HEK293T (cell line): Measurements from ENCODE around the gene MAU2.
A peak's percentile ranks its signal among the peaks of the same experiment; 100 is the strongest.

Experiments
- CTCF ChIA-PET: fragments of 350-600 bp; formaldehyde crosslinking; extraction: SDS; loops from one replicate; lab custom pipeline; 2021; ENCODE audit warnings: antibody characterized with exemption, inconsistent platforms; lab: Yijun Ruan, JAX
- POLR2A ChIA-PET: fragments of 350-600 bp; formaldehyde crosslinking; extraction: SDS; loops from one replicate; lab custom pipeline; 2020; ENCODE audit warnings: antibody characterized with exemption, inconsistent platforms; lab: Yijun Ruan, JAX
- DNase-seq: peaks from one replicate; pipeline ENCODE4 v3.0.0; 2012; ENCODE audit warnings: mixed read lengths; ENCODE audit errors: extremely low spot score
- ARNT ChIP-seq: fragments of 450-650 bp; IDR thresholded peaks from 2 replicates; pipeline ENCODE4 v1.6.1; 2017; ENCODE audit warnings: mild to moderate bottlenecking
- BHLHE40 ChIP-seq: fragments of 450-650 bp; IDR thresholded peaks from 2 replicates; pipeline ENCODE4 v1.6.1; 2016; ENCODE audit warnings: mild to moderate bottlenecking, moderate library complexity, borderline replicate concordance
- CTBP1 ChIP-seq: fragments of 450-650 bp; IDR thresholded peaks from 2 replicates; pipeline ENCODE4 v1.6.1; 2016; ENCODE audit warnings: borderline replicate concordance
- ELF4 ChIP-seq: fragments of 450-650 bp; IDR thresholded peaks from 2 replicates; pipeline ENCODE4 v1.6.1; 2017; ENCODE audit warnings: antibody characterized with exemption
- FOXA1 ChIP-seq: fragments of 450-650 bp; IDR thresholded peaks from 2 replicates; pipeline ENCODE4 v1.6.1; 2016; ENCODE audit warnings: mild to moderate bottlenecking
- FOXK2 ChIP-seq: fragments of 450-650 bp; IDR thresholded peaks from 2 replicates; pipeline ENCODE4 v1.6.1; 2016; ENCODE audit warnings: mild to moderate bottlenecking
- FOXM1 ChIP-seq: fragments of 450-650 bp; IDR thresholded peaks from 2 replicates; pipeline ENCODE4 v1.6.1; 2017; ENCODE audit warnings: mild to moderate bottlenecking, borderline replicate concordance
- HDGF ChIP-seq: fragments of 450-650 bp; IDR thresholded peaks from 2 replicates; pipeline ENCODE4 v1.6.1; 2017; ENCODE audit warnings: antibody characterized with exemption, borderline replicate concordance
- L3MBTL2 ChIP-seq: fragments of 450-650 bp; conservative IDR thresholded peaks from 2 replicates; pipeline ENCODE4 v1.6.1; 2016; ENCODE audit warnings: mild to moderate bottlenecking
- LEF1 ChIP-seq: fragments of 450-650 bp; IDR thresholded peaks from 2 replicates; pipeline ENCODE4 v1.6.1; 2017; ENCODE audit warnings: mild to moderate bottlenecking, borderline replicate concordance
- NFRKB ChIP-seq: fragments of 450-650 bp; IDR thresholded peaks from 2 replicates; pipeline ENCODE4 v1.6.1; 2016; ENCODE audit warnings: mild to moderate bottlenecking, moderate library complexity
- PKNOX1 ChIP-seq: fragments of 450-650 bp; IDR thresholded peaks from 2 replicates; pipeline ENCODE4 v1.6.1; 2016
- SP1 ChIP-seq: fragments of 450-650 bp; IDR thresholded peaks from 2 replicates; pipeline ENCODE4 v1.6.1; 2017
- SUZ12 ChIP-seq: fragments of 450-650 bp; IDR thresholded peaks from 2 replicates; pipeline ENCODE4 v1.6.1; 2016; ENCODE audit warnings: mild to moderate bottlenecking
- TARDBP ChIP-seq: fragments of 450-650 bp; IDR thresholded peaks from 2 replicates; pipeline ENCODE4 v1.6.1; 2016
- ZNF384 ChIP-seq: fragments of 450-650 bp; IDR thresholded peaks from 2 replicates; pipeline ENCODE4 v1.6.1; 2016

The MAU2 gene, protein sequence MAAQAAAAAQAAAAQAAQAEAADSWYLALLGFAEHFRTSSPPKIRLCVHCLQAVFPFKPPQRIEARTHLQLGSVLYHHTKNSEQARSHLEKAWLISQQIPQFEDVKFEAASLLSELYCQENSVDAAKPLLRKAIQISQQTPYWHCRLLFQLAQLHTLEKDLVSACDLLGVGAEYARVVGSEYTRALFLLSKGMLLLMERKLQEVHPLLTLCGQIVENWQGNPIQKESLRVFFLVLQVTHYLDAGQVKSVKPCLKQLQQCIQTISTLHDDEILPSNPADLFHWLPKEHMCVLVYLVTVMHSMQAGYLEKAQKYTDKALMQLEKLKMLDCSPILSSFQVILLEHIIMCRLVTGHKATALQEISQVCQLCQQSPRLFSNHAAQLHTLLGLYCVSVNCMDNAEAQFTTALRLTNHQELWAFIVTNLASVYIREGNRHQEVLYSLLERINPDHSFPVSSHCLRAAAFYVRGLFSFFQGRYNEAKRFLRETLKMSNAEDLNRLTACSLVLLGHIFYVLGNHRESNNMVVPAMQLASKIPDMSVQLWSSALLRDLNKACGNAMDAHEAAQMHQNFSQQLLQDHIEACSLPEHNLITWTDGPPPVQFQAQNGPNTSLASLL

GRCh38 chr19:19320361-19321140 is at the start of gene MAU2, which contains the start of gene SUGP1:
Gene MAU2, plus strand, starts transcription at chr19:19320829. Its CDS starts 31 bp downstream, at chr19:19320860.
Gene SUGP1, minus strand, starts transcription at chr19:19320509. Its CDS starts 13 bp downstream, at chr19:19320496.
- TF ChIP-seq SP1: peak; percentile 31; the same call in 1 of the 2 replicates
- TF ChIP-seq FOXK2: no peak
- TF ChIP-seq ZNF384: no peak
- 0 out of 2 replicates have a peak, but pooled peaks have one; percentile 20 for TF ChIP-seq NFRKB
- TF ChIP-seq FOXA1: no peak
- no peak for TF ChIP-seq HDGF
- TF ChIP-seq SUZ12: peak; percentile 75; the same call in 1 of the 2 replicates
- no peak for TF ChIP-seq L3MBTL2
- TF ChIP-seq LEF1: no peak
- peak; percentile 83 for TF ChIP-seq ELF4
- TF ChIP-seq ARNT: no peak
- no peak for TF ChIP-seq BHLHE40
- TF ChIP-seq TARDBP: no peak
- peak; percentile 77 for TF ChIP-seq PKNOX1
- TF ChIP-seq CTBP1: no peak
- TF ChIP-seq FOXM1: no peak
- peak; percentile 96 for DNase-seq
- CTCF ChIA-PET: interaction anchor here (1.0 kb wide), 1 partner anchor 22 kb away, joined by 4 read pairs; no protein-coding TSS in a partner anchor
- POLR2A ChIA-PET: interaction anchor here (0.9 to 1.2 kb wide), 4 partner anchors 16 to 117 kb away, joined by 3 to 4 read pairs (median 3); partner anchors contain the start of gene NR2C2AP

DNA sequence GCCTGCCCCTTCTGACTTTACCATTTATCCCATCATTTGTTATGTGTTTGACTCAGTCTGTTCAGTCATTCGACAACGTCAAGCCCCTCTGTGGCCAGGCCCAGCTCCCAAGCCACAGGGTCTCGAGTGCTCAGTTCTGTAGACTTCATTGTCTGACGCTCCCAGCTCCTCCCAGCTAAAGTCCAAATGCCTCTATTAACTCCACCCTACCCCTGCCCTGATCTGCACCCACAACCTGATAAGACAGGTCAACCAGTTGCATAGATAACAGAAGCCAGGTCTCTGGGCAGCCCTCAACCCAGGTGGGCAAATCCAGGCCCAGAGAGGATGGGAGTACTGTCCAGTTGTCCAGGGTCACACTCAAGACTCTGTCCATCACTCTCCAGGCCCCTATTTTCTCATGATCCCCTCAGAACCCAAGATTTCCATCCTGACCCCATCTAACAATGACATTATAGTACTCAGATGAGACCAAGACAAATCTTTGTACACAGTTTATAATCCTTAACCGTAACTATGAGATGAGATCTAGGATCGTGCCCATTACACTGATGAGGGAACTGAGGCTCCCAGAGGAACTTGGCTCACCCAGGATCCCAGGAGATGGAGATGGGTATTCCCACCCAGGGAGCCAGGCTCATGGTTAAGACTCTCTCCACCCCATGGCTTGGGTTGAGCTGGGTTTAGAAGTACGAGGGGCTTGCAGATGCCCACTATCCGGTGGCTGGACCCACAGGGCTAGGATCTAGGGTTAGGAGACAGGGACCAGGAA is 48.6 kb upstream of the MAU2 start:
- POLR2A ChIA-PET: no interaction called here
- no peak for DNase-seq
- TF ChIP-seq ELF4 (no peak), ZNF384 (no peak), NFRKB (no peak), PKNOX1 (no peak), CTBP1 (no peak), FOXM1 (no peak), TARDBP (no peak), FOXK2 (no peak), SUZ12 (no peak), L3MBTL2 (no peak), LEF1 (no peak), HDGF (no peak), ARNT (no peak), SP1 (no peak), BHLHE40 (no peak), FOXA1 (no peak)
- CTCF ChIA-PET: no interaction called here

DNA sequence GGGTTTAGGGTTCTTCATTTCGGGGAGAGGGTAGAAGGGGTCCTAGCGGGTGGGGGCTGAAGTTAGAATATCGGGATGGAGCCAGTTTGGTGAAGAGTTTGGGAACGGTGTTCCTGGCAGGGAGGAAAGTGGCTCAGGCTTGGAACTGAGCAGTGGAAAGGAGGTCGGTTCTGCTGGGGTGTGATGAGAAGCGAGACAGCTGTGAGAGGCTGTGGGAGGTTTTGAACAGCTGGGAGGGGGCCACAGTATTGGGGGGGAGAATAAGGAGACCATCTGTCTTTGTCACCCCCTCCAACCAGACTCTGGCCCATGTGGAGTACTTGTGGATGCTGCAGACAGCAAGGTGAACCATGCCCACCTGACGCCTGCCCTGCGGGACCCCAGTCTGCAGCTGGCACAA is 46.5 kb upstream of the MAU2 start:
- DNase-seq: no peak
- ChIA-PET POLR2A (no interaction called here), CTCF (no interaction called here)
- TF ChIP-seq NFRKB (no peak), PKNOX1 (no peak), LEF1 (no peak), HDGF (no peak), CTBP1 (no peak), BHLHE40 (no peak), FOXM1 (no peak), FOXA1 (no peak), ELF4 (no peak), L3MBTL2 (no peak), SUZ12 (no peak), ZNF384 (no peak), TARDBP (no peak), ARNT (no peak), SP1 (no peak), FOXK2 (no peak)

DNA sequence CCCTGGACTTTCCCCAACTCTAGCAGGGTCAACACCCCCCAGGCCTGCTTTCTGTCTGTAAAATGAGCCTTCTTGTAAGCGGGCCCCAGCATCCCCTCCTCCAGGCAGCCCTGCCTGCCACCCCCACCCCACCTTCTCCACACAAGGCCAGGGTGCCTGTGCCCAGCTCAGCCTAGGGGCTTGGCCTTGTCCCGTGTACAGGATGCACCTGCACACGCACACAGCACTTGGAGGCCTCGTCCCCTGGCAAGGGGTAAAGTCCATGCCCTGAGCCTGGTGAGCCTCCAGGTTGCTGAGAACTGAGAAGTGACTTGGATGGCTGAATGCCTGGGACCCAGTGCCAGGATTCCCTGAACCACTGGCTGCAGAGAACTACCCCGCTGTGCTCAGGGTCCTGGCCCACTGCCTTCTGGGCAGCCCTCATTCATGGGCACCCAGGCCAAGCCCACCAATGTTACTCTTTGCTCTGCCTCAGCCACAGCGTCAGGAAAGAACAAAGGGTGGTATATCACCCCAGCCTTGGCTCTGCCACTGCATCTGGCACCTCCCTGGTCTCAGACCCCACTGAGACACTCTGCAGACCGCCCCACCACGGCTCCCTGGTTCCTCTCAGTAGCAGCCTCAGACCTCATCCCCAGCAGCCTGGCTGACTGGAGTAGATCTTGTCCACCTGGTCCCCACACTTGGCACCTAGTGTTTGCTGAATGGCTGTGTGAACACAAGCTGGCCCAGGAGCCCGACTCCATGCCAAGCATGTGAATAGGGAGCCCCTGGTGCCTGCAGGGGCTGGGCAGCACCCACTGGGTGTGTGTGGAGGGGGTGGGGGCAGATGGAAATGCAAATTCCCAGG is 45.7 kb upstream of the MAU2 start:
- POLR2A ChIA-PET: no interaction called here
- no peak for DNase-seq

More for the DNA sequence above, 45.7 kb upstream of the MAU2 start:
- TF ChIP-seq L3MBTL2 (no peak), SUZ12 (no peak), FOXK2 (no peak), PKNOX1 (no peak), FOXM1 (no peak), LEF1 (no peak), NFRKB (no peak), ZNF384 (no peak), ARNT (no peak), FOXA1 (no peak), SP1 (no peak), TARDBP (no peak), BHLHE40 (no peak), CTBP1 (no peak), ELF4 (no peak), HDGF (no peak)
- CTCF ChIA-PET: no interaction called here
